Right renal pelvis (tissue), 4 donors: ENCODE data around the gene CEP76. TPM values are rescaled to one million over a fixed set of nuclear protein-coding genes. Genes with fewer than 3 reads are reported as not detected.
A peak's percentile ranks its signal among the peaks of the same experiment; 100 is the strongest.

Experiments used
- DNase-seq, 4 donors: peaks; one replicate each; pipeline ENCODE4 v3.0.0-alpha.2; 2013; ENCODE audit warnings: low read depth in 4 of 4, low spot score in 3 of 4, missing footprints in 1 of 4
- polyA plus RNA-seq, 4 donors: library from polyadenylated mRNA; unstranded; fragments of 120-200 nt; gene quantifications; one replicate each; pipeline ENCODE4 v1.2.1, GENCODE V29; 2013; ENCODE audit not compliant: insufficient read length in 4 of 4

The CEP76 gene
- polyA plus RNA-seq: 10 to 100 TPM in 2 of 4 donors, 1 to 10 TPM in 2; 9.3 to 11.4 (median 10.0) TPM

GRCh38 chr18:12702221-12703095 lies at the start of gene CEP76, which contains the start of gene PSMG2:
TSS of gene CEP76 (minus strand) at chr18:12702723. CDS start at chr18:12702548, 175 bp downstream.
TSS of gene PSMG2 (plus strand) at chr18:12703042. CDS start at chr18:12703108, 66 bp downstream.
- DNase-seq: peak; percentile 70 to 84 (median 78)

GRCh38 chr18:12751891-12752290 lies 49.4 kb upstream of the CEP76 start:
- DNase-seq: no peak

GRCh38 chr18:12751503-12751884 lies 49.0 kb upstream of the CEP76 start:
- no peak for DNase-seq

GRCh38 chr18:12750715-12751502 lies 48.4 kb upstream of the CEP76 start:
- no peak for DNase-seq

GRCh38 chr18:12750076-12750714 lies 47.7 kb upstream of the CEP76 start:
- no peak for DNase-seq

- no peak for DNase-seq
Observed at GRCh38 chr18:12749121-12749520, 46.6 kb upstream of the CEP76 start.

GRCh38 chr18:12748671-12749070 lies 46.1 kb upstream of the CEP76 start:
- no peak for DNase-seq

GRCh38 chr18:12747530-12748315 lies 45.2 kb upstream of the CEP76 start:
- DNase-seq: no peak

GRCh38 chr18:12745095-12745795 lies 42.7 kb upstream of the CEP76 start:
- DNase-seq: no peak

- peak in 3 of 4 donors; percentile 3 to 12 (median 11) for DNase-seq
Observed at GRCh38 chr18:12744103-12744502, 41.6 kb upstream of the CEP76 start.

GRCh38 chr18:12742453-12742852 lies 39.9 kb upstream of the CEP76 start:
- DNase-seq: no peak

- no peak for DNase-seq
Observed at GRCh38 chr18:12741351-12741750, 38.8 kb upstream of the CEP76 start.

GRCh38 chr18:12737243-12737902 lies 34.9 kb upstream of the CEP76 start:
- no peak for DNase-seq

GRCh38 chr18:12726774-12727550 lies 24.4 kb upstream of the CEP76 start:
- DNase-seq: peak; percentile 43 to 63 (median 60)

GRCh38 chr18:12726331-12726730 lies 23.8 kb upstream of the CEP76 start:
- DNase-seq: no peak

- no peak for DNase-seq
Observed at GRCh38 chr18:12722731-12723130, 20.2 kb upstream of the CEP76 start.

GRCh38 chr18:12721495-12722275 lies 19.2 kb upstream of the CEP76 start:
- no peak for DNase-seq
